Breast epithelium (tissue), 4 donors: ENCODE measurements around the gene STAM. TPM values are rescaled to one million over a fixed set of nuclear protein-coding genes. Genes with fewer than 3 reads are reported as not detected.
"Not testable (repeated sequence)": the region's sequence is repeated elsewhere in the genome, so short reads cannot be mapped to it uniquely, and the experiment has no call there.

Experiments used
- DNase-seq, 2 donors: peaks; one replicate each; pipeline ENCODE4 v3.0.0-alpha.2; 2019; ENCODE audit warnings: low spot score in 2 of 2
- H3K27ac ChIP-seq, 2 donors: fragments of 200-600 bp; sonication (generic) in 1 of 2; one replicate each; pipeline ENCODE4 v1.5.1; 2016 to 2019; ENCODE audit warnings: mild to moderate bottlenecking in 1 of 2
- H3K27me3 ChIP-seq, 2 donors: fragments of 200-600 bp; sonication (generic) in 1 of 2; one replicate each; pipeline versions ENCODE4 v1.5.1 to v1.6.0; 2017 to 2019; ENCODE audit warnings: control low read depth in 1 of 2, mild to moderate bottlenecking in 1 of 2
- H3K36me3 ChIP-seq: fragments of 200-600 bp; one replicate; pipeline ENCODE4 v1.5.1; 2019
- H3K4me1 ChIP-seq, 2 donors: fragments of 200-600 bp; sonication (generic); one replicate each; pipeline ENCODE4 v1.5.1; 2016 to 2019; ENCODE audit warnings: control low read depth in 1 of 2
- H3K4me3 ChIP-seq, 3 donors: fragments of 200-600 bp; sonication (generic); 1 replicate in 2 of 3; 2 replicates in 1 of 3; pipeline ENCODE4 v1.5.1; 2016 to 2019; ENCODE audit warnings: mild to moderate bottlenecking in 3 of 3, moderate library complexity in 2 of 3
- H3K9me3 ChIP-seq, 2 donors: fragments of 200-600 bp; sonication (generic) in 1 of 2; one replicate each; pipeline ENCODE4 v1.5.1; 2016 to 2019; ENCODE audit warnings: control low read depth in 1 of 2
- POLR2A ChIP-seq: fragments of 450-650 bp; IDR thresholded peaks from one replicate; pipeline ENCODE4 v1.6.1; 2016; ENCODE audit warnings: antibody characterized with exemption, mild to moderate bottlenecking, moderate library complexity
- POLR2AphosphoS5 ChIP-seq, 3 donors: sonication (generic); formaldehyde crosslinking; IDR thresholded peaks; one replicate each; pipeline ENCODE4 v1.6.1; 2017; ENCODE audit warnings: antibody characterized with exemption in 3 of 3
- intact Hi-C: fragments of 100-400 bp; cut with DNase I; formaldehyde crosslinking; loops from one replicate; pipeline ENCODE4 v1.15.1; 2023; ENCODE audit warnings: low total_unique reads
- total RNA-seq, 3 donors: library from RNA; depleted of rRNA; stranded (reverse); fragments of >200 nt; gene quantifications; one replicate each; pipeline ENCODE4 v1.1.0, GENCODE V29; 2016
- TF ChIP-seq, protein P1 (sequence below), 3 donors: fragments of 450-650 bp; IDR thresholded peaks; one replicate each; pipeline ENCODE4 v1.5.1; 2016 to 2017; ENCODE audit warnings: antibody characterized with exemption in 3 of 3, mild to moderate bottlenecking in 3 of 3, moderate library complexity in 3 of 3

The STAM gene
- total RNA-seq, 3 donors from 2014 or later, result 19.0 to 25.2 (median 22.7) TPM

GRCh38 chr10:17716161-17716560 is 72.2 kb downstream of the STAM start:
- H3K9me3 ChIP-seq, result no peaks in the 10 kb centered on the region
- no peak for DNase-seq
- H3K27ac ChIP-seq, result no peak overlapping the region
- intact Hi-C loops, result no loop called here
- no peaks in the 10 kb centered on the region for H3K27me3 ChIP-seq
- peaks cover 3% of the 10 kb centered on the region for H3K36me3 ChIP-seq
- no peaks in the 10 kb centered on the region for H3K4me1 ChIP-seq
- no peak overlapping the region for H3K4me3 ChIP-seq
- TF ChIP-seq POLR2A, result no peak
- no peak for TF ChIP-seq POLR2AphosphoS5 (IDR thresholded peaks at IDR 0.05)
- TF ChIP-seq, protein P1, sequence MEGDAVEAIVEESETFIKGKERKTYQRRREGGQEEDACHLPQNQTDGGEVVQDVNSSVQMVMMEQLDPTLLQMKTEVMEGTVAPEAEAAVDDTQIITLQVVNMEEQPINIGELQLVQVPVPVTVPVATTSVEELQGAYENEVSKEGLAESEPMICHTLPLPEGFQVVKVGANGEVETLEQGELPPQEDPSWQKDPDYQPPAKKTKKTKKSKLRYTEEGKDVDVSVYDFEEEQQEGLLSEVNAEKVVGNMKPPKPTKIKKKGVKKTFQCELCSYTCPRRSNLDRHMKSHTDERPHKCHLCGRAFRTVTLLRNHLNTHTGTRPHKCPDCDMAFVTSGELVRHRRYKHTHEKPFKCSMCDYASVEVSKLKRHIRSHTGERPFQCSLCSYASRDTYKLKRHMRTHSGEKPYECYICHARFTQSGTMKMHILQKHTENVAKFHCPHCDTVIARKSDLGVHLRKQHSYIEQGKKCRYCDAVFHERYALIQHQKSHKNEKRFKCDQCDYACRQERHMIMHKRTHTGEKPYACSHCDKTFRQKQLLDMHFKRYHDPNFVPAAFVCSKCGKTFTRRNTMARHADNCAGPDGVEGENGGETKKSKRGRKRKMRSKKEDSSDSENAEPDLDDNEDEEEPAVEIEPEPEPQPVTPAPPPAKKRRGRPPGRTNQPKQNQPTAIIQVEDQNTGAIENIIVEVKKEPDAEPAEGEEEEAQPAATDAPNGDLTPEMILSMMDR (IDR thresholded peaks at IDR 0.05), result no peak

DNA sequence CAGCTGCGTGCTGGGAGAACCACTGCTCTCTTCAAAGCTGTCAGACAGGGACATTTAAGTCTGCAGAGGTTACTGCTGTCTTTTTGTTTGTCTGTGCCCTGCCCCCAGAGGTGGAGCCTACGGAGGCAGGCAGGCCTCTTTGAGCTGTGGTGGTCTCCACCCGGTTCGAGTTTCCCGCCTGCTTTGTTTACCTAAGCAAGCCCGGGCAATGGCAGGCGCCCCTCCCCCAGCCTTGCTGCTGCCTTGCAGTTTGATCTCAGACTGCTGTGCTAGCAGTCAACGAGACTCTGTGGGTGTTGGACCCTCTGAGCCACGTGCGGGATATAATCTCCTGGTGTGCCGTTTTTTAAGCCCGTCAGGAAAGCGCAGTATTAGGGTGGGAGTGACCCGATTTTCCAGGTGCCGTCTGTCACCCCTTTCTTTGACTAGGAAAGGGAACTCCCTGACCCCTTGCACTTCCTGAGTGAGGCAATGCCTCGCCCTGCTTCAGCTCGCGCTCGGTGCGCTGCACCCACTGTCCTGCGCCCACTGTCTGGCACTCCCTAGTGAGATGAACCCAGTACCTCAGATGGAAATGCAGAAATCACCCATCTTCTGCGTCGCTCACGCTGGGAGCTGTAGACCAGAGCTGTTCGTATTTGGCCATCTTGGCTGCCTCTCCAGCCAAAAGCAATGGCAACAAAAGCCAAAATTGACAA is 78.5 kb downstream of the STAM start:
- intact Hi-C loops, H3K36me3 ChIP-seq, H3K9me3 ChIP-seq, H3K4me1 ChIP-seq, H3K27ac ChIP-seq, DNase-seq, H3K27me3 ChIP-seq, H3K4me3 ChIP-seq: not testable (repeated sequence)

GRCh38 chr10:17725703-17726102 is 81.8 kb downstream of the STAM start:
- H3K4me1 ChIP-seq, result no peaks in the 10 kb centered on the region
- no peaks in the 10 kb centered on the region for H3K36me3 ChIP-seq
- no peaks in the 10 kb centered on the region for H3K27me3 ChIP-seq
- no peak overlapping the region for H3K4me3 ChIP-seq
- DNase-seq, result no peak
- no peaks in the 10 kb centered on the region for H3K9me3 ChIP-seq
- intact Hi-C loops, result no loop called here
- H3K27ac ChIP-seq, result no peak overlapping the region
- TF ChIP-seq POLR2AphosphoS5 (IDR thresholded peaks at IDR 0.05) (no peak), POLR2A (no peak)
- TF ChIP-seq, protein P1 (IDR thresholded peaks at IDR 0.05), result no peak

DNA sequence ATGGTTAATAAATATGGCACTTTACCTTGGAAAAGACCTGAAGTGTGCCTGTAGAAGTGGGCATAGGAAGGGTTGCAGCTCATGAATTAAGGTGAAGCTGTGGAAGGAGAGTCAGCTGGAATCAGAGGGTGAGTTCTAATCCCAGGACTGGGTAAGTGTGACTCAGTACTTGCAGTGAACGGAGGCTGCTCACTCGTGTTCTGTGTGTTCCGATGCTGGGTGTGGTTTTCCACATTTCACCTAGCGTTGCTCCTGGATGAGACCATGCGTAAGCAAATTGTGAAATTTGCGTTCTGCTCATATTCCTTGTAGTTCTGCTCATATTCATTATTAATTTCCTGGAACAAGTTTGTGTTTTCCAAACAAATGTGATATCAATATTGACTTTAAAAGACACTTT is 85.7 kb downstream of the STAM start:
- intact Hi-C loops, result loop anchor here (2.0 to 10.0 kb wide), 2 partner anchors 63 to 115 kb away; partner anchors contain the start of gene HACD1
- H3K9me3 ChIP-seq, result no peaks in the 10 kb centered on the region
- no peak for DNase-seq
- H3K4me3 ChIP-seq, result no peak overlapping the region
- H3K36me3 ChIP-seq, result no peaks in the 10 kb centered on the region
- no peaks in the 10 kb centered on the region for H3K4me1 ChIP-seq
- TF ChIP-seq POLR2A, result no peak
- TF ChIP-seq POLR2AphosphoS5 (IDR thresholded peaks at IDR 0.05), result no peak
- TF ChIP-seq, protein P1 (IDR thresholded peaks at IDR 0.05), result no peak
- H3K27ac ChIP-seq, result no peak overlapping the region
- H3K27me3 ChIP-seq, result no peaks in the 10 kb centered on the region

GRCh38 chr10:17730667-17731066 is 86.7 kb downstream of the STAM start:
- Histone ChIP-seq H3K9me3 (no peaks in the 10 kb centered on the region), H3K4me1 (no peaks in the 10 kb centered on the region), H3K27ac (no peak overlapping the region), H3K36me3 (no peaks in the 10 kb centered on the region), H3K4me3 (no peak overlapping the region), H3K27me3 (no peaks in the 10 kb centered on the region)
- no peak for DNase-seq
- intact Hi-C loops, result loop anchor here (2.0 to 10.0 kb wide), 2 partner anchors 64 to 116 kb away; partner anchors contain the start of gene HACD1
- TF ChIP-seq POLR2A (no peak), POLR2AphosphoS5 (IDR thresholded peaks at IDR 0.05) (no peak)
- TF ChIP-seq, protein P1 (IDR thresholded peaks at IDR 0.05), result no peak
